Adrenal gland (tissue), 12 donors: ENCODE results near the gene B3GALT2. TPM values are rescaled to one million over a fixed set of nuclear protein-coding genes. Genes with fewer than 3 reads are reported as not detected.

Source experiments
- DNase-seq, 7 donors: peaks; one replicate each; pipeline ENCODE4 v3.0.0-alpha.2; 2019 to 2020
- H3K27ac ChIP-seq, 5 donors: fragments of 200-600 bp; sonication (generic) in 4 of 5; 1 replicate in 3 of 5; 2 replicates in 2 of 5; pipeline versions ENCODE4 v1.5.1 to v1.8.0; 2016 to 2020; ENCODE audit warnings: mild to moderate bottlenecking in 1 of 5
- H3K27me3 ChIP-seq: fragments of 200-600 bp; 2 replicates; pipeline ENCODE4 v1.8.0; 2021
- H3K36me3 ChIP-seq, 2 donors: fragments of 200-600 bp; replicated peaks in 1 of 2; 1 replicate in 1 of 2; 2 replicates in 1 of 2; pipeline versions ENCODE4 v1.5.1 to v1.8.0; 2018 to 2022
- H3K4me1 ChIP-seq, 2 donors: fragments of 200-600 bp; replicated peaks in 1 of 2; 1 replicate in 1 of 2; 2 replicates in 1 of 2; pipeline versions ENCODE4 v1.5.1 to v1.8.0; 2018 to 2021
- H3K4me3 ChIP-seq, 4 donors: fragments of 200-600 bp; sonication (generic) in 3 of 4; one replicate each; pipeline ENCODE4 v1.5.1; 2016 to 2018
- H3K9me3 ChIP-seq, 3 donors: fragments of 200-600 bp; sonication (generic) in 1 of 3; replicated peaks in 1 of 3; 1 replicate in 2 of 3; 2 replicates in 1 of 3; pipeline versions ENCODE4 v1.5.1 to v1.8.0; 2016 to 2021
- POLR2A ChIP-seq, 2 donors: fragments of 450-650 bp; IDR thresholded peaks; one replicate each; pipeline ENCODE4 v1.6.1; 2017; ENCODE audit warnings: antibody characterized with exemption in 2 of 2, mild to moderate bottlenecking in 2 of 2, moderate library complexity in 1 of 2
- whole genome bisulfite sequencing, 4 donors: extraction: QIAGEN DNeasy Blood & Tissue Kit in 2 of 4; methylation state at CpG; one replicate each; pipeline versions ENCODE4 v1.1.5 to v1.1.7; 2013 to 2017; 5-methylcytosine and 5-hydroxymethylcytosine counted together
- intact Hi-C, 2 donors: fragments of 100-400 bp; cut with DNase I; formaldehyde crosslinking; loops; one replicate each; pipeline versions ENCODE4 v1.14.1 to v1.15.0; 2022 to 2023
- polyA plus RNA-seq, 3 donors: library from polyadenylated mRNA; stranded (reverse); fragments of 200-250 nt in 2 of 3; fragments of 350-450 nt in 1 of 3; fragmentation: Illumina TruSeq in 1 of 3; extraction: RNeasy Lipid Tissue Mini Kit (QIAGEN cat#74804) in 1 of 3; gene quantifications; one replicate each; pipeline ENCODE4 v1.2.3, GENCODE V29; 2013 to 2014
- total RNA-seq, 9 donors: library from RNA; depleted of rRNA in 4 of 9; stranded (reverse); fragments of >200 nt in 4 of 9; fragments of 120-200 nt in 1 of 9; fragmentation: NEBNext Ultra II Directional in 1 of 9; extraction: Animal tissue kit (Norgen Biotek cat#: 25700) in 1 of 9; gene quantifications; one replicate each; pipeline versions ENCODE4 v1.1.0 to v1.2.4, GENCODE V29; 2013 to 2023
- TF ChIP-seq, protein P1 (sequence below), 6 experiments: fragments of 450-650 bp in 4 of 6; fragments of 200-600 bp in 2 of 6; sonication (generic) in 1 of 6; IDR thresholded peaks; 1 replicate in 5 of 6; 2 replicates in 1 of 6; pipeline versions ENCODE4 v1.5.1 to v1.8.0; 2016 to 2021; ENCODE audit warnings: antibody characterized with exemption in 6 of 6, mild to moderate bottlenecking in 2 of 6, moderate library complexity in 1 of 6
- donor health status: healthy with polysubstance abuse.
- donor health status: Bipolar disorder and iron deficiency.
- donor health status: DM: yes; HTN: yes; CAD: no.
- donor health status: DM: no; HTN: no; CAD: no.
- donor health status: DM: no; HTN: no; CAD: no.
- donor health status: DM: yes; HTN: yes; CAD: no.

B3GALT2 gene
- total and polyA plus RNA-seq, 12 donors, result 0.21 to 6.3 (median 0.99) TPM

DNA sequence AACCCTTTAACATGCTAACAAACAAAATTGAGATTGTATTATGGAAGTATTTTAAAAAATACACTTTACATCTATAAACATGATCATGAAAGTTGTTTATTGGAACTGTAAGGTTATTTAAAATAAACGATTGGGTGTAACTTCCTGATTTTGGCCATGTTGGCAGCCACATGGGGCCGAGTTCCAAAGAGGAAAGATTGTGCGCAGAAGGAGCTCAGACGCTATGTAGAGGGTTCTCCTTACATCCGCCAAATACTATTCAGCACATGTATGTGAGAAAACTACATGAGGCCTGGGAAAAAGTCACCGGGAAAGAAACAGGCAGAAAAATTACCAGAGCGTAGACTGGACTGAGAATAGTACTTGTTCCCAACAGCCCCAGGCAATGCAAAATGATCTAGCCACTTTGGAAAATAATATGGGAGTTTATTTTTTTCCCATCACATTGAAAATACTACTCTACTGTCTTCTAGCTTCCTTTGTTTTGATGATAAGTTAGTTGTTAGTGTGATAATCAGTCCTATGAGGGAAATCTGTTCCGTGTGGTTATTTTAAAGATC, 35.7 kb upstream of the B3GALT2 start:
- Histone ChIP-seq H3K27ac (no peak overlapping the region), H3K27me3 (no peaks in the 10 kb centered on the region), H3K4me1 (peaks cover 0 to 8% of the 10 kb centered on the region in 2 donors), H3K4me3 (no peak overlapping the region), H3K9me3 (no peaks in the 10 kb centered on the region), H3K36me3 (no peaks in the 10 kb centered on the region)
- intact Hi-C loops, result no loop called here
- TF ChIP-seq, protein P1, sequence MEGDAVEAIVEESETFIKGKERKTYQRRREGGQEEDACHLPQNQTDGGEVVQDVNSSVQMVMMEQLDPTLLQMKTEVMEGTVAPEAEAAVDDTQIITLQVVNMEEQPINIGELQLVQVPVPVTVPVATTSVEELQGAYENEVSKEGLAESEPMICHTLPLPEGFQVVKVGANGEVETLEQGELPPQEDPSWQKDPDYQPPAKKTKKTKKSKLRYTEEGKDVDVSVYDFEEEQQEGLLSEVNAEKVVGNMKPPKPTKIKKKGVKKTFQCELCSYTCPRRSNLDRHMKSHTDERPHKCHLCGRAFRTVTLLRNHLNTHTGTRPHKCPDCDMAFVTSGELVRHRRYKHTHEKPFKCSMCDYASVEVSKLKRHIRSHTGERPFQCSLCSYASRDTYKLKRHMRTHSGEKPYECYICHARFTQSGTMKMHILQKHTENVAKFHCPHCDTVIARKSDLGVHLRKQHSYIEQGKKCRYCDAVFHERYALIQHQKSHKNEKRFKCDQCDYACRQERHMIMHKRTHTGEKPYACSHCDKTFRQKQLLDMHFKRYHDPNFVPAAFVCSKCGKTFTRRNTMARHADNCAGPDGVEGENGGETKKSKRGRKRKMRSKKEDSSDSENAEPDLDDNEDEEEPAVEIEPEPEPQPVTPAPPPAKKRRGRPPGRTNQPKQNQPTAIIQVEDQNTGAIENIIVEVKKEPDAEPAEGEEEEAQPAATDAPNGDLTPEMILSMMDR (IDR thresholded peaks at IDR 0.05), result no peak
- no peak for TF ChIP-seq POLR2A (IDR thresholded peaks at IDR 0.05)
- no peak for DNase-seq
- 82 to 94% (median 85%) methylated on average over 8 of the region's 8 CpGs for WGBS, 4 donors

DNA sequence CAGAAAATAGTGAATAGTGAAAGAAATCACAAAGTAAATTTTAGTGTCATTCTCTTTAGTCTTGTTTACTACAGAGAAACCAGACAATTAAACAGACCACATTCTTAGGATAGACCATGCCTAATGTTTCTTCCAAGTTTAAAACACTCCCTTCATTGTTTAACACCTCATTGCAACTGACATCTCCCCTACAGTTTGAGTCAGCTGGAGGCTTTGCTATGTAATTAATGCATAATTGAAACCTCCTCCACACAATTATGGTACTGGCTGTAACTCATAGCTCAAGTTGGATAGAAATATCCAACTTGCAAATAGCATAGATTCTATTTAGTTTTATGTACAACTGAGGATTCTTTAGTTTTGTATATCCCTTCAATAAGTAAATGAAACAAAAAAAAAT, 35.2 kb upstream of the B3GALT2 start:
- no peak for DNase-seq
- no peaks in the 10 kb centered on the region for H3K9me3 ChIP-seq
- intact Hi-C loops, result no loop called here
- H3K27me3 ChIP-seq, result no peaks in the 10 kb centered on the region
- H3K4me3 ChIP-seq, result no peak overlapping the region
- TF ChIP-seq, protein P1 (IDR thresholded peaks at IDR 0.05), result no peak
- TF ChIP-seq POLR2A (IDR thresholded peaks at IDR 0.05), result no peak
- no peaks in the 10 kb centered on the region for H3K36me3 ChIP-seq
- no peak overlapping the region for H3K27ac ChIP-seq
- peaks cover 0 to 8% of the 10 kb centered on the region in 2 donors for H3K4me1 ChIP-seq

DNA sequence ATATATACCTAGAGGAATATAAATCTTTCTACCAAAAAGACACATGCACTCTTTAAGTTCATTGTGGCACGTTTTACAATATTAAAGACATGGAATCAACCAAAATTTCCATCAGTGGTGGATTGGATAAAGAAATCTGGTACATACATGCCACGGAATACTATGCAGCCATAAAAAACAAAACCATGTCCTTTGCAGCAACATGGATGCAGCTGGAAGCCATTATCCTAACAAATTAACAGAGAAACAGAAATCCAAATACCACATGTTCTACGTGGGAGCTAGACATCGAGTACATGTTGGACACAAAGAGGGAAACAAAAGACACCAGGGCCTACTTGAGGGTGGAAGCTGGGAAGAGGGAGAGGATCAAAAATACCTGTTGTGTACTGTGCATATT, 33.0 kb upstream of the B3GALT2 start:
- Histone ChIP-seq H3K27ac (no peak overlapping the region), H3K27me3 (no peaks in the 10 kb centered on the region), H3K9me3 (no peaks in the 10 kb centered on the region), H3K36me3 (no peaks in the 10 kb centered on the region), H3K4me1 (no peaks in the 10 kb centered on the region), H3K4me3 (no peak overlapping the region)
- intact Hi-C loops, result no loop called here
- WGBS, 4 donors, result 94 to 97% (median 96%) methylated on average over 4 of the region's 4 CpGs
- no peak for TF ChIP-seq POLR2A (IDR thresholded peaks at IDR 0.05)
- TF ChIP-seq, protein P1 (IDR thresholded peaks at IDR 0.05), result no peak
- DNase-seq, result no peak

DNA sequence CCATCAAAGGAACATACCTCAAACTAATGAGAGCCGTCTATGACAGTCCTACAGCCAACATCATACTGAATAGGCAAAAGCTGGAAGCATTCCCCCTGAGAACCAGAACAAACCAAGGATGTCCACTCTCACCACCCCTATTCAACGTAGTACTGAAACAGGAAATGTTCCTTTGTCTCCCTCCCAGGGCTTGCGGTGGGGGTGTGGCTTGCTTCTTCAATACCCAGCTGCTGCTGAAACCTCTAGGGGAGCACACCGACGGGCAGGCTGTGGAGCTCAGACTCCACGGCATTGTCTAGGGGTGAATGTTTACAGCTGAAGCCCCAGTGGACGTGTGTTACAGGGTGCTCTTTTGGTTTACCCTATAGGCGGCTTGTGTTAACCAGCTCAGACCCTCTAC, 30.5 kb upstream of the B3GALT2 start:
- WGBS, 4 donors, result 86 to 91% (median 89%) methylated on average over 6 to 8 of the region's 8 CpGs
- TF ChIP-seq POLR2A (IDR thresholded peaks at IDR 0.05), result no peak
- TF ChIP-seq, protein P1 (IDR thresholded peaks at IDR 0.05), result no peak
- no peak for DNase-seq
- Histone ChIP-seq H3K36me3 (no peaks in the 10 kb centered on the region), H3K9me3 (no peaks in the 10 kb centered on the region), H3K4me1 (no peaks in the 10 kb centered on the region), H3K27ac (no peak overlapping the region), H3K27me3 (no peaks in the 10 kb centered on the region), H3K4me3 (no peak overlapping the region)
- intact Hi-C loops, result no loop called here
